Vagina (tissue), 2 donors: ENCODE measurements around the gene OAS2.

Source experiments
- POLR2A ChIP-seq, 2 donors: fragments of 450-650 bp; IDR thresholded peaks; one replicate each; pipeline ENCODE4 v1.6.1; 2017; ENCODE audit warnings: antibody characterized with exemption in 2 of 2, mild to moderate bottlenecking in 2 of 2, moderate library complexity in 2 of 2
- TF ChIP-seq, protein P1 (sequence below), 3 experiments: fragments of 450-650 bp in 2 of 3; fragments of 200-600 bp in 1 of 3; sonication (generic) in 1 of 3; IDR thresholded peaks; one replicate each; pipeline ENCODE4 v1.5.1; 2017 to 2019; ENCODE audit warnings: antibody characterized with exemption in 3 of 3, mild to moderate bottlenecking in 2 of 3, moderate library complexity in 2 of 3

DNA sequence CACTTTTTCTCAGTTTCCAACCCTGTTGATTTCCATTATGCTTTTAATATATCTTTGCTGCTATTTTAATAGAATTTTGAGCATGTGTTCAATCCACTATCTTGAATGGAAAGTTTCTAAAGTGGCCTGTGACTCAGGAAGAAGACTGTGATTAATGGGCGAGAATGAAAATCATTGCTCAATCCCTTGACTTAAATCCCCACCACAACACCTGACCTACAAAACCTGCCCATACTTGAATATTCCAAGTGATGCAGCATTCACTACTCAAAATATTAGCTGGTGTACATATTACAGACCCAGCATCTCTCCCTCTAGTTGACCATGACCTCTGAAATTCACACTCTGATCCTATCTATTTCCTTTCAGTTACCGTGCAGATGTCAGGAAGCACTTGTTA lies 41.4 kb upstream of the OAS2 start:
- TF ChIP-seq, protein P1, sequence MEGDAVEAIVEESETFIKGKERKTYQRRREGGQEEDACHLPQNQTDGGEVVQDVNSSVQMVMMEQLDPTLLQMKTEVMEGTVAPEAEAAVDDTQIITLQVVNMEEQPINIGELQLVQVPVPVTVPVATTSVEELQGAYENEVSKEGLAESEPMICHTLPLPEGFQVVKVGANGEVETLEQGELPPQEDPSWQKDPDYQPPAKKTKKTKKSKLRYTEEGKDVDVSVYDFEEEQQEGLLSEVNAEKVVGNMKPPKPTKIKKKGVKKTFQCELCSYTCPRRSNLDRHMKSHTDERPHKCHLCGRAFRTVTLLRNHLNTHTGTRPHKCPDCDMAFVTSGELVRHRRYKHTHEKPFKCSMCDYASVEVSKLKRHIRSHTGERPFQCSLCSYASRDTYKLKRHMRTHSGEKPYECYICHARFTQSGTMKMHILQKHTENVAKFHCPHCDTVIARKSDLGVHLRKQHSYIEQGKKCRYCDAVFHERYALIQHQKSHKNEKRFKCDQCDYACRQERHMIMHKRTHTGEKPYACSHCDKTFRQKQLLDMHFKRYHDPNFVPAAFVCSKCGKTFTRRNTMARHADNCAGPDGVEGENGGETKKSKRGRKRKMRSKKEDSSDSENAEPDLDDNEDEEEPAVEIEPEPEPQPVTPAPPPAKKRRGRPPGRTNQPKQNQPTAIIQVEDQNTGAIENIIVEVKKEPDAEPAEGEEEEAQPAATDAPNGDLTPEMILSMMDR (IDR thresholded peaks at IDR 0.05): no peak
- no peak for TF ChIP-seq POLR2A (IDR thresholded peaks at IDR 0.05)
